Epithelial cell of esophagus (primary cell): ENCODE results near the gene GP5.

Experiments used
- DNase-seq: peaks from one replicate; pipeline ENCODE4 v3.0.0; 2010; ENCODE audit warnings: low read depth
- H3K4me3 ChIP-seq: 2 replicates; pipeline ENCODE4 v1.5.1; 2011; ENCODE audit warnings: mild to moderate bottlenecking, low read length, control low read depth
- CTCF ChIP-seq: IDR thresholded peaks from 2 replicates; pipeline ENCODE4 v1.5.1; 2011; ENCODE audit warnings: low read depth, mild to moderate bottlenecking, low read length, control low read depth, inconsistent platforms; ENCODE audit not compliant: insufficient read depth; ENCODE audit errors: missing control alignments

Gene GP5

GRCh38 chr3:194399166-194399565, at the start of gene GP5:
Gene GP5, minus strand, starts transcription at chr3:194399266. Its CDS starts 984 bp downstream, at chr3:194398282.
- H3K4me3 ChIP-seq, result no peak within 1 kb of the TSS
- no peak for DNase-seq
- TF ChIP-seq CTCF, result no peak

DNA sequence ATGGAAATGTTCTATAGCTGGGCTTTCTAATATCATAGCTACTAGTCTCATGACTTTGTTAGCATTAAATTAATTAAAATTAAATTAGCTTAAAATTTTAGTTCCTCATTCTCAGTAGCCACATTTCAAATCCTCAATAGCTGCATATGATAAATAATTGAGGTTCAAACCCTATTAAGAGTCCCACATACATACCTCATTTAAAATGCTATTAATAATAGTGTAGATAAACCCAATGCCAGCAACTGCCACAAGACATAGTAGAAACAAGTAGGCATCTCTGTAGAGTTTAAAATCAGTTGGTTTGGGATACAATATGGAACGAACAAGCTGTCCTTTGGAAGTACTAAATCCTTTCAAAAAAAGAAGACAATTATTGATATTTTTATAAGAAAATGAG, 48.6 kb upstream of the GP5 start:
- no peak overlapping the region for H3K4me3 ChIP-seq
- DNase-seq, result no peak
- TF ChIP-seq CTCF, result no peak

DNA sequence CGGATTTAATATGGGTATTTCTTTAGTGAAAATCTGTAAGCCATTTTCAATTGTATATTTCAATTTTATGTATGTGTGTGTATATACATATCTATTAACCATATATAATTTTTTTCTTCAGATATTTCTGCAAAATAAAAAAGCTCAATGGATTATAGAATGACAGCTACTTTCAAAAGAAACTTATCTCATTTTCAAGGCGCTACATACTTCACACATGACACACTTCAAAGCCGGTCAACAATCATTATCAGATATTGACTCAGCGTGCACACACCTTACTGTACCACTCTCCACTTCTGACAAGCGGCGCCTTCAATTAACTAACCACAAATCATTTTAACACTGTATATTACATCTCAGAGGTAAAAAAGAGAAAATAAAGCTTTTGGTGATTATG, 48.1 kb upstream of the GP5 start:
- peak; percentile 19 for DNase-seq
- H3K4me3 ChIP-seq, result no peak overlapping the region
- TF ChIP-seq CTCF, result no peak

DNA sequence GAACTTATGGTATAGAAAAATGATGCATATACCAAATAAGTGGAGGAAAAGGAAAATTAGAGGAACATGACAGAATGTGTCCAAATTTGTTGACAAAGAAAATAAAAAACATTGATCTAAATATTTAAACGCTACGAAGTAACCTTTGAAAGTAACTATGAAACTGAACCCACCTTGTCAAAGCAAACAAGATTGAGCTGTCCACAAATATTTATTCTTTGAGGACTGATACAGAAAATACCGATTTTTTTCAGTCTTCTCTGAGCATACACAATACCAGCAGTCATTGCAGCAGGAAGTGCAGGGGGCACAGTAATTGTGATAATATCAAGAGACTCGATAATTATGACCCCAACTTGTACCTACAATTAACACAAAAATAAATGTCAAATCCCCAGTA, 47.7 kb upstream of the GP5 start:
- TF ChIP-seq CTCF, result no peak
- DNase-seq, result no peak
- no peak overlapping the region for H3K4me3 ChIP-seq

DNA sequence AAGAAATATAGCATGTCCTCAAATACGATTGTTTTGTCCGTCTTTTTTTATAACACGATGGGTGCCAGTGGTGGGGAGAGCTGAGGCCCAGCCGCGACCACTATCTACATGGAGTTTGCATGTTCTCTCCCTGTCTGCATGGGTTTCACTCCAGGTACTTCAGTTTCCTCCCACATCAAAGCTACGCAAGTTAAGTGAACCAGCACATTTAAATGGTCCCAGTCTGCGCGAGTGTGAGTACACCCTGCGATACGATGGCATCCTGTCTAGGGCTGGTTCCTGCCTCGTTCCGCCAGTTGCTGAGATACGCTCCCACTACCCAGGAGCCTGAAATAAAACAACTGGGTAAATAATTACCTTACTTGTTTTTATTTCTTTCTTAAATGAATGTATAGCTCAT, 47.1 kb upstream of the GP5 start:
- no peak overlapping the region for H3K4me3 ChIP-seq
- DNase-seq, result no peak

GRCh38 chr3:194443901-194444300, 44.8 kb upstream of the GP5 start:
- TF ChIP-seq CTCF, result no peak
- DNase-seq, result no peak
- H3K4me3 ChIP-seq, result no peak overlapping the region

More for the DNA sequence above, 47.1 kb upstream of the GP5 start:
- TF ChIP-seq CTCF, result no peak

- no peak overlapping the region for H3K4me3 ChIP-seq
- no peak for DNase-seq
- no peak for TF ChIP-seq CTCF
These were observed 41.7 kb upstream of the GP5 start for GRCh38 chr3:194440756-194441155.
